ENCODE data around the gene TOR1AIP2. TPM values are rescaled to one million over a fixed set of nuclear protein-coding genes. Genes with fewer than 3 reads are reported as not detected.

TOR1AIP2 gene
- 10 to 100 TPM; 26.7 to 46.3 (median 36.9) TPM for polyA plus RNA-seq (ENCODE audit: insufficient read length in 3 of 3)
- long read RNA-seq, donor 1, full-length matches to known transcripts: 3 of 8 reads
- long read RNA-seq, donor 1, partial matches to known transcripts: 5 of 8 reads
- long read RNA-seq, donor 1, other reads (novel, unspliced or antisense): 0 of 8 reads
- long read RNA-seq, donor 2, full-length matches to known transcripts: 3 of 3 reads
- long read RNA-seq, donor 2, partial matches to known transcripts: 0 of 3 reads
- long read RNA-seq, donor 2, other reads (novel, unspliced or antisense): 0 of 3 reads
- long read RNA-seq, donor 3, full-length matches to known transcripts: 7 of 7 reads
- long read RNA-seq, donor 3, partial matches to known transcripts: 0 of 7 reads
- long read RNA-seq, donor 3, other reads (novel, unspliced or antisense): 0 of 7 reads
- long read RNA-seq, donor 4, full-length matches to known transcripts: 3 of 3 reads
- long read RNA-seq, donor 4, partial matches to known transcripts: 0 of 3 reads
- long read RNA-seq, donor 4, other reads (novel, unspliced or antisense): 0 of 3 reads
- long read RNA-seq, donor 5, full-length matches to known transcripts: 6 of 6 reads
- long read RNA-seq, donor 5, partial matches to known transcripts: 0 of 6 reads
- long read RNA-seq, donor 5, other reads (novel, unspliced or antisense): 0 of 6 reads
- long read RNA-seq, donor 6, full-length matches to known transcripts: 8 of 8 reads
- long read RNA-seq, donor 6, partial matches to known transcripts: 0 of 8 reads
- long read RNA-seq, donor 6, other reads (novel, unspliced or antisense): 0 of 8 reads
- long read RNA-seq, donor 7, full-length matches to known transcripts: 7 of 7 reads
- long read RNA-seq, donor 7, partial matches to known transcripts: 0 of 7 reads
- long read RNA-seq, donor 7, other reads (novel, unspliced or antisense): 0 of 7 reads
- long read RNA-seq, donor 8, full-length matches to known transcripts: 5 of 5 reads
- long read RNA-seq, donor 8, partial matches to known transcripts: 0 of 5 reads
- long read RNA-seq, donor 8, other reads (novel, unspliced or antisense): 0 of 5 reads
- long read RNA-seq, donor 9, full-length matches to known transcripts: 3 of 3 reads
- long read RNA-seq, donor 9, partial matches to known transcripts: 0 of 3 reads
- long read RNA-seq, donor 9, other reads (novel, unspliced or antisense): 0 of 3 reads
- long read RNA-seq, donor 10, full-length matches to known transcripts: 5 of 5 reads
- long read RNA-seq, donor 10, partial matches to known transcripts: 0 of 5 reads
- long read RNA-seq, donor 10, other reads (novel, unspliced or antisense): 0 of 5 reads
- long read RNA-seq, donor 11, full-length matches to known transcripts: 2 of 9 reads
- long read RNA-seq, donor 11, partial matches to known transcripts: 7 of 9 reads
- long read RNA-seq, donor 11, other reads (novel, unspliced or antisense): 0 of 9 reads
- long read RNA-seq, donor 12, full-length matches to known transcripts: 6 of 66 reads
- long read RNA-seq, donor 12, partial matches to known transcripts: 60 of 66 reads
- long read RNA-seq, donor 12, other reads (novel, unspliced or antisense): 0 of 66 reads
- long read RNA-seq, donor 13, full-length matches to known transcripts: 4 of 17 reads
- long read RNA-seq, donor 13, partial matches to known transcripts: 13 of 17 reads
- long read RNA-seq, donor 13, other reads (novel, unspliced or antisense): 0 of 17 reads
- long read RNA-seq, donor 14: 0 reads
- long read RNA-seq, donor 15, full-length matches to known transcripts: 6 of 18 reads
- long read RNA-seq, donor 15, partial matches to known transcripts: 12 of 18 reads
- long read RNA-seq, donor 15, other reads (novel, unspliced or antisense): 0 of 18 reads
- long read RNA-seq, donor 16, full-length matches to known transcripts: 8 of 8 reads
- long read RNA-seq, donor 16, partial matches to known transcripts: 0 of 8 reads
- long read RNA-seq, donor 16, other reads (novel, unspliced or antisense): 0 of 8 reads

DNA sequence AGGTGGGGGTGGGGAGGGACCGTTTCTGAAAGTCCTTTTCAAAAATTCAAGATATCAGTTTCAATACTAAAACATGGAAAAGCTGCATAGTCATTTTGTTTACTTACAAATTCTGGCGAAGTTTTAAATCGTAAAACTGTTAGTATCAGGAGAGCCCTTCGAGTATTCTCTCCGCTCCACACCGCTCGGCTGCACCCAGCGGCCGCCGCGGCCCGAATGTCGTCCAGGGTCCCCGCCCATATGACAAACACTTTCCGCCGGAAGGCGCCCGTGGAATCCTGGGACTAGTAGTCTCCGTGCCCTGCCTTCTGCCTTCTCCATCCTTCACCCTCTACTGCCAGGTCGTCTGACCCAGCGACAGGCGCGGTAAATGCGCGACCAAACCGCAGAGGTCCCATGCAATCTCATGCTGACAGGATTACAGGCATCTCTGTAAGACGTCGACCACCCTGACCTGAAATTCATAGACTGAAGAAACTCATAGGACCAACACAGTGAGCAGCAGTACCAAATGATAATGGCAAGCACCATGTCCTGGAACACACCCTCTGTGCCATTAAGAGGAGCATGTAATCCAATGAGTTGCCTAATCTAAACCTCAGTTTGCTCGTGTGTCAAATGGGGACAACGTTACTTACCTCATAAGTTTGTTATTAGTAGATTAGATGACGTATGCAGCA, at the start of gene TOR1AIP2:
TSS of gene TOR1AIP2 (minus strand) at position 218 of the 680 bp plus-strand sequence. CDS start 25,138 bp downstream, outside the sequence.
- peak; percentile 84 for DNase-seq

DNA sequence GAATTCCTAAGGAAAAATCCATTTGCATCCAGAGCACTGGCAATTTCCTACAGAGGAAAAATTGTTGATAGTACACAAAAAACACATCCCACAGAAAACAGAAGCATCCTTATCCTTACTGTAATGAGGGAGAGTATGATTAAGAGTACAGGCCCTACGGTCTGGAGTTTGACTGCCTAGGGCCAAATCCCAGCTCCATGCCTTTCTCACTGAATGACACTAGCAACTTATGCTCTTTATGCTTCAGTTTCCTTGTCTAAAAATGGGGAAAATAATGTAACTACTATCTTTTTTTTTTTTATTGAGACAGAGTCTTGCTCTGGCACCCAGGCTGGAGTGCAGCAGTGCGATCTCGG, 49.2 kb upstream of the TOR1AIP2 start:
- no peak for DNase-seq

DNA sequence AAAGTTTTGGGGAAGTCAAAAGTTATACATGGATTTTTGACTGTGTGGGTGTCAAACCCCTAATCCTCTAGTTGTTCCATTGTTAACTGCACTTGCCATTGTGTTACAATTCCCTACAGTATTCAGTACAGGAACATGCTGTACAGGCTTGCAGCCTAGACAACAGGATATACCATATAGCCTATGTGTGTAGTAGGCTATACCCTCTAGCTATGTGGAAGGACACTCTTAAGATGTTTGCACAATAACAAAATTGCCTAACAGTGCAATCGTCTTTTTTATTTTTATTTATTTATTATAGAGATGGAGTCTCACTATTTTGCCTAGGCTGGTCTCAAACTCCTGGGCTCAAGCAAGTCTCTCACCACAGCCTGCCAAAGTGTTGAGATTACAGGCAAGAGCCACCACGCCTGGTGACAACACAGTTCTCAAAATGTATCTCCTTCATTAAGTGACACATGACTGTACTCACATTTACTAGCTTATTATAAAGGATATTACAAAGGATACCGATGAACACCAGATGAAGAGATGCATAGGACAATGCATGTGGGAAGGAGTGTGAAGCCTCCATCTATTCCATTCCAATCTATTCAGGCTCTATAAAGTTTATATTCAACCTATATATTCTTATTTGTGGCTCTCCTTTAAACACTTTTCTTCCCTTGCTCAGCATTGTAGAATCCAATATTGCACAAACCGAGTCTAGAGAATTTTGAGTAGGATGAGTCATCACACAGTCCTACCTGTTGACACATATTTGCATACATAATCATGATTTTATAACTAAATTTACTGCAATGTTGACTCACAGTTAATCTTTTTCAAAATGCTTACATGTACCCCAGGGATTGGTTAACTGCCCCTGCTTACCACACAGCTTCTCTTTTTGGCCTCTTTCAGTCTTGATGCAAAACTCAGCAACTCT, 48.6 kb upstream of the TOR1AIP2 start:
- no peak for DNase-seq

- DNase-seq: no peak
Observed at GRCh38 chr1:179925302-179925701, 47.7 kb upstream of the TOR1AIP2 start.

- no peak for DNase-seq
Observed at GRCh38 chr1:179924268-179924667, 46.7 kb upstream of the TOR1AIP2 start.

GRCh38 chr1:179923029-179923428, 45.4 kb upstream of the TOR1AIP2 start:
- no peak for DNase-seq

GRCh38 chr1:179921981-179922872, 44.6 kb upstream of the TOR1AIP2 start:
- DNase-seq: no peak

- DNase-seq: no peak
Observed at GRCh38 chr1:179921472-179921871, 43.9 kb upstream of the TOR1AIP2 start.

DNA sequence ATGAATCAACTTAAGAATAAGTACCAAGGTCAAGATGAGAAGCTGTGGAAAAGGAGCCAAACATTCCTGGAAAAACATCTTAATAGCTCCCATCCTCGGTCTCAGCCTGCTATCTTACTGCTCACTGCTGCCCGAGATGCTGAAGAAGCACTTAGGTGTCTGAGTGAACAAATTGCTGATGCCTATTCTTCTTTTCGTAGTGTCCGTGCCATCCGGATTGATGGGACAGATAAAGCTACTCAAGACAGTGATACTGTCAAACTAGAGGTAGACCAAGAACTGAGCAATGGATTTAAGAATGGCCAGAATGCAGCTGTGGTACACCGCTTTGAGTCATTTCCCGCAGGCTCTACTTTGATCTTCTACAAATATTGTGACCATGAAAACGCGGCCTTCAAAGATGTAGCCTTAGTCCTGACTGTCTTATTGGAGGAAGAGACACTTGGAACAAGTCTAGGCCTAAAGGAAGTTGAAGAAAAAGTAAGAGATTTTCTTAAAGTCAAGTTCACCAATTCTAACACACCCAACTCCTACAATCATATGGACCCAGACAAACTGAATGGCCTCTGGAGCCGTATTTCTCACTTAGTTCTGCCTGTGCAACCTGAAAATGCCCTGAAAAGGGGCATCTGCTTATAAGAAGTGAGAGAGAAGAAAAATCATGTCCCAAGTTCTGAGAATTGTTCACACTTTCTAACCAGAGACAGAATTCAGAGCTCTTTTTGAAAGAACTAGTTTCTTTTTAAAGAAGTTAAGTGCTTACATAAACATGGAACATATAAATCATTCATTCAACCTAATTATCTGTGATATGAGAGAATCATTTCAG, 40.2 kb upstream of the TOR1AIP2 start:
- DNase-seq: no peak

- no peak for DNase-seq
Observed at GRCh38 chr1:179911812-179912211, 34.2 kb upstream of the TOR1AIP2 start.

GRCh38 chr1:179910934-179911333, 33.3 kb upstream of the TOR1AIP2 start:
- no peak for DNase-seq

DNA sequence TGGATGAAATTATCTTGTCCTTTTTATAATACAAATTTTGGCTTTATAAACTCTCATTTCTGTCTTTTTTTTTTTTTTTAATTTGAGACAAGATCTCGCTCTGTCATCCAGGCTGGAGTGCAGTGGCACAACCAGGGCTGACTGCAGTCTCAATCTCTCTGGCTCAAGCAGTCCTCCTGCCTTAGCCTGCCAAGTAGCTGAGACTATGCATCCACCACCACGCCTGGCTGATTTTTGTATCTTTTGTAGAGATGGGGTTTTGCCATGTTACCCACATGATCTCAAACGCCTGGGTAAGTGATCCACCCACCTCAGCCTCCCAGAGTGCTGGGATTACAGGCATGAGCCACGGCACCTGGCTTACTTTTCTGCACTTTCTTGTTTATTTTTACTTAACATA, 12.0 kb upstream of the TOR1AIP2 start:
- DNase-seq: no peak

DNA sequence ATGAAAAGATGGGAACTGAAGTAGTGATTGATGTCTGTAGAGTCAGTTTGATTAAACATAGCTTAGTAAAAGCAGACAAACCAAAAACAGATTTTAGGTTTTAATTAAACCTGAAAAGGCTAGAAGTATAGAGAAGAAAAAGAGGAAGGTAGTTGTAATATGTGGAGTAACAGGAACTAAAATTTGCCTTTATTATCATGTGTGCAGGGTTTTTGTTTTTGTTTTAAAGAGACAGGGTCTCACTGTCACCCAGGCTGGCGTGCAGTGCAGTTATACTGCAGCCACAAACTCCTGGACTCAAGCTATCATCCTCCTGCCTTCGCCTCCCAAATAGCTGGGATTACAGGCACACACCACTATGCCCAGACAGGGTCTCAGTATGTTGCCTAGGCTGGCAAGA, 10.5 kb upstream of the TOR1AIP2 start:
- no peak for DNase-seq

DNA sequence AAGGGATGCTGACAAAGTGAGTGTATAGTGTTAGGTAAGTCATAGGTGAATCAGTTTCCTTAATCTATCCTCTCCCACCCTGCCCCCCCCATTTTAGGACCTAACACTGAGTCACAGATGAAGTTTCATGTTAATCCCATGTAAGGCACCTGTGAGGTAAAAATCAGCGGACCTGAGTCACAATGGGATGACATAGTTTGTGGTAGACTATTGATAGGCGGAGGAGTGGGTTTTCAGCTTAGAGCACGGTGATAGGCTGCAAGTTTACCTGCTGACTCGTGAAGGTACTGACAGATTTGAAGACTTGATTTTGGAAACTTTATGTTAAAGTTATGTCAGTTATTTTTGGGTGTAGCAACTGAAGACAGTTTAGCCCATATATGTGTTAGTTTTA, 6.1 kb upstream of the TOR1AIP2 start:
- DNase-seq: no peak

GRCh38 chr1:179883040-179883744, 5.6 kb upstream of the TOR1AIP2 start:
- DNase-seq: no peak
